ENCODE data around the gene FBRSL1. TPM values are rescaled to one million over a fixed set of nuclear protein-coding genes. Genes with fewer than 3 reads are reported as not detected.

The FBRSL1 gene
- total and polyA plus RNA-seq, 2 of the 8 experiments (the other 6 are each of a cell fraction or from before 2014, with no cell fraction given) = 18.4 to 109 TPM

DNA sequence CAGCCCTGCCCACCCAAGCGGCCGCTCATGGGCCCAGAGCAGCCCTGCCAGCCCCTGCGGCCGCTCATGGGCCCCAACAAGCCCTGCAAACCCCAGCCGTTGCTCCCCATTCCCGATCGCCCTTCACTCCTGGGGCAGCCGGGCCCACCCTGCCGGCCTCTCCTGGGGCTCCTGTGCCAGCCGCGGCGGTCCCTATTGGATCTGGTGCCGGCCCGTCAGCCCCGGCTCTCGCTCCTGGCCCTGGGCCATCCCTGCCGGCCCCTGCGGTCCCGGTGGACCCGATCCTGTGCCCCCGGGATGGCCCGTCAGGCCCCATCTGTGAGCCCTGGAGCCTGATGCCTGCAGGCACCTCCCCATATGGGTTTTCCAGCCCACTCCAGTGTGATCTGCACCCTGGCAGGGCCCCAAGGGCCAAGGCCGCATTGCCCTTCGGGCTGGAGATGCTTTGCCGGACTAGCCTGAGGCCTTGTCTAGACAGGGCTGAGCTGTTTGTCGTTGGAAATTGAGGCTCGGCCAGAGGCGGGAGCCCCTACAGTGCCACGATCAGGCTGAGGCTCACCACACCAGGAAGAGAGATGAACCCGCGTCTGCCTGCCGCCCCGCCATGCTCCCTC, 20.3 kb downstream of the FBRSL1 start:
- Histone ChIP-seq H4K20me1 (replicated peaks in 1 of 2; ENCODE audit: control insufficient read depth in 1 of 2, insufficient read depth in 2 of 2, low read length in 2 of 2) (peaks cover 24 to 33% of the 10 kb centered on the region in 2 experiments), H4K8ac (ENCODE audit: extremely low read depth, insufficient read depth, low read length) (no peak overlapping the region), H4K5ac (ENCODE audit: insufficient read length, low read depth, low read length) (no peak overlapping the region), H2BK15ac (ENCODE audit: low read length) (no peak overlapping the region), H2BK20ac (ENCODE audit: low read length) (no peak overlapping the region), H3K9me3 (ENCODE audit: insufficient read depth in 2 of 2, low read depth in 1 of 2, low read length in 1 of 2) (no peaks in the 10 kb centered on the region), H4K91ac (replicated peaks; ENCODE audit: insufficient read length, low read length) (no peak overlapping the region), H2BK120ac (replicated peaks; ENCODE audit: low read depth, low read length) (no peak overlapping the region), H3K27me3 (replicated peaks in 1 of 4; ENCODE audit: control insufficient read depth in 3 of 4, extremely low read depth in 1 of 4, insufficient read depth in 3 of 4, low read length in 3 of 4) (peaks cover 0 to 5% (median 4%) of the 10 kb centered on the region in 4 experiments; a peak in 2 of 7 replicates), H2AK5ac (ENCODE audit: low read depth, low read length) (no peak overlapping the region), H3K79me1 (ENCODE audit: low read depth, low read length) (peaks cover 15% of the 10 kb centered on the region), H3K18ac (ENCODE audit: extremely low read depth, low read length) (no peak overlapping the region), H3K36me3 (ENCODE audit: control insufficient read depth in 2 of 4, insufficient read depth in 4 of 4, low read length in 3 of 4) (peaks cover 0 to 10% (median 0%) of the 10 kb centered on the region in 4 experiments; a peak in 1 of 8 replicates), H3K23me2 (ENCODE audit: low read depth, low read length) (no peaks in the 10 kb centered on the region), H3K23ac (ENCODE audit: insufficient read length) (no peak overlapping the region), H2BK12ac (ENCODE audit: low read depth, low read length) (no peak overlapping the region), H3K9ac (replicated peaks in 1 of 4; ENCODE audit: extremely low read depth in 1 of 4, low read depth in 3 of 4, low read length in 3 of 4) (no peak overlapping the region), H3K4me3 (ENCODE audit: extremely low read depth in 1 of 4, insufficient read depth in 2 of 4, low read depth in 3 of 4, low read length in 4 of 4) (no peak overlapping the region), H2AFZ (ENCODE audit: low read length) (no peak overlapping the region), H3K56ac (replicated peaks; ENCODE audit: insufficient read length, low read depth, low read length) (no peak overlapping the region), H3K27ac (ENCODE audit: low read depth, low read length) (no peak overlapping the region), H3K14ac (ENCODE audit: insufficient read length) (no peak overlapping the region), H2BK5ac (ENCODE audit: low read depth, low read length) (no peak overlapping the region), H3K79me2 (ENCODE audit: control insufficient read depth in 1 of 2, insufficient read depth in 2 of 2, low read length in 2 of 2) (peaks cover 0 to 11% of the 10 kb centered on the region in 2 experiments; a peak in 1 of 4 replicates), H3K4ac (replicated peaks; ENCODE audit: insufficient read length, low read depth, low read length) (no peak overlapping the region), H3K4me2 (ENCODE audit: insufficient read depth in 1 of 2, low read depth in 2 of 2, low read length in 2 of 2) (no peak overlapping the region), H3K4me1 (replicated peaks in 1 of 4; ENCODE audit: control insufficient read depth in 3 of 4, insufficient read depth in 4 of 4, low read length in 3 of 4) (peaks cover 0 to 21% (median 5%) of the 10 kb centered on the region in 4 experiments; a peak in 6 of 7 replicates)
- FAIRE-seq = no peak
- ChIA-PET POLR2A (ENCODE audit: partially characterized antibody) (no interaction called here), CTCF (ENCODE audit: partially characterized antibody) (no interaction called here)
- DNase-seq (ENCODE audit: low read depth in 1 of 2, low spot score in 2 of 2) = no peak
- 94% methylated on average over 30 of the region's 33 CpGs; no CpG with 5 or more reads in 1 of the 2 experiments for WGBS, 2 experiments (ENCODE audit: extremely low coverage in 1 of 2, insufficient coverage in 1 of 2, insufficient read length in 1 of 2, insufficient replicate concordance in 2 of 2, low coverage in 1 of 2, low lambda C conversion rate in 2 of 2, missing lambda C conversion rate in 1 of 2)
- no peak for TF ChIP-seq CBX5 (IDR thresholded peaks at IDR 0.05; ENCODE audit: low read depth, low read length)
- no peak for TF ChIP-seq CHD1 (IDR thresholded peaks at IDR 0.05; ENCODE audit: low read depth, low read length)
- no peak for TF ChIP-seq TEAD4 (IDR thresholded peaks at IDR 0.05; ENCODE audit: low read depth, low read length)
- no peak for TF ChIP-seq SIX5 (IDR thresholded peaks at IDR 0.05; ENCODE audit: low read depth, low read length)
- TF ChIP-seq POLR2AphosphoS5 (IDR thresholded peaks at IDR 0.05; ENCODE audit: low read depth, low read length) = no peak
